GM06990 (cell line): ENCODE data around the gene PNMA6E.

Experiments
- DNase-seq: peaks from one replicate; pipeline ENCODE4 v3.0.0-alpha.2; 2011; ENCODE audit not compliant: insufficient read length; ENCODE audit errors: extremely low read depth
- H3K27me3 ChIP-seq: replicated peaks from 2 replicates; pipeline ENCODE4 v1.6.0; 2011; ENCODE audit warnings: low read length; ENCODE audit not compliant: control insufficient read depth, insufficient read depth
- H3K36me3 ChIP-seq: 2 replicates; pipeline ENCODE4 v1.5.1; 2011; ENCODE audit warnings: low read length; ENCODE audit not compliant: control insufficient read depth, insufficient read depth
- H3K4me3 ChIP-seq: replicated peaks from 2 replicates; pipeline ENCODE4 v1.5.1; 2011; ENCODE audit warnings: low read depth, mild to moderate bottlenecking, control low read depth, low read length
- CTCF ChIP-seq: IDR thresholded peaks from 2 replicates; pipeline ENCODE4 v1.5.1; 2011; ENCODE audit warnings: low read length, control low read depth, mild to moderate bottlenecking, inconsistent platforms; ENCODE audit not compliant: insufficient read depth, poor library complexity, severe bottlenecking

Gene PNMA6E

GRCh38 chrX:153365670-153366069 is 35.5 kb downstream of the PNMA6E start:
- Histone ChIP-seq H3K36me3 (no peaks in the 10 kb centered on the region), H3K4me3 (no peak overlapping the region), H3K27me3 (no peaks in the 10 kb centered on the region)
- DNase-seq: no peak
- no peak for TF ChIP-seq CTCF

- DNase-seq: no peak
- Histone ChIP-seq H3K27me3 (no peaks in the 10 kb centered on the region), H3K36me3 (no peaks in the 10 kb centered on the region), H3K4me3 (no peak overlapping the region)
- TF ChIP-seq CTCF: no peak
Measured at GRCh38 chrX:153361781-153362397, 39.3 kb downstream of the PNMA6E start.

- TF ChIP-seq CTCF: no peak
- no peaks in the 10 kb centered on the region for H3K27me3 ChIP-seq
- H3K4me3 ChIP-seq: no peak overlapping the region
- H3K36me3 ChIP-seq: no peaks in the 10 kb centered on the region
- no peak for DNase-seq
Measured at GRCh38 chrX:153357877-153358276, 43.3 kb downstream of the PNMA6E start.

GRCh38 chrX:153353416-153353815 is 47.7 kb downstream of the PNMA6E start:
- H3K36me3 ChIP-seq: peaks cover 9% of the 10 kb centered on the region
- no peak for TF ChIP-seq CTCF
- H3K4me3 ChIP-seq: no peak overlapping the region
- DNase-seq: no peak
- no peaks in the 10 kb centered on the region for H3K27me3 ChIP-seq

GRCh38 chrX:153352858-153353257 is 48.3 kb downstream of the PNMA6E start:
- Histone ChIP-seq H3K36me3 (peaks cover 9% of the 10 kb centered on the region), H3K4me3 (no peak overlapping the region), H3K27me3 (no peaks in the 10 kb centered on the region)
- TF ChIP-seq CTCF: no peak
- no peak for DNase-seq

- DNase-seq: no peak
- no peaks in the 10 kb centered on the region for H3K27me3 ChIP-seq
- H3K36me3 ChIP-seq: peaks cover 10% of the 10 kb centered on the region
- no peak overlapping the region for H3K4me3 ChIP-seq
- TF ChIP-seq CTCF: no peak
Measured at GRCh38 chrX:153351981-153352380, 49.2 kb downstream of the PNMA6E start.
